Heart left ventricle (tissue), 16 donors: Measurements from ENCODE around the gene CBX6. TPM values are rescaled to one million over a fixed set of nuclear protein-coding genes. Genes with fewer than 3 reads are reported as not detected.
A peak's percentile ranks its signal among the peaks of the same experiment; 100 is the strongest.

Experiments used
- ATAC-seq, 4 donors: fragments of 200-7000 bp; cut with Tn5 transposase; one replicate each; pipeline ENCODE4 v1.9.1; 2020 to 2022; ENCODE audit warnings: moderate library complexity in 4 of 4, mild to moderate bottlenecking in 3 of 4, moderate number of reproducible peaks in 1 of 4
- DNase-seq, 5 donors: peaks; one replicate each; pipeline ENCODE4 v3.0.0-alpha.2; 2020
- H3K27ac ChIP-seq, 12 donors: fragments of 200-600 bp; sonication (generic) in 4 of 12; one replicate each; pipeline versions ENCODE4 v1.5.0 to v1.8.0; 2016 to 2022; ENCODE audit warnings: mild to moderate bottlenecking in 2 of 12
- H3K27me3 ChIP-seq, 9 donors: fragments of 200-600 bp; sonication (generic) in 2 of 9; one replicate each; pipeline versions ENCODE4 v1.5.1 to v1.8.0; 2016 to 2022; ENCODE audit warnings: mild to moderate bottlenecking in 3 of 9
- H3K36me3 ChIP-seq, 9 donors: fragments of 200-600 bp; sonication (generic) in 2 of 9; one replicate each; pipeline versions ENCODE4 v1.5.0 to v1.8.0; 2018 to 2022; ENCODE audit warnings: mild to moderate bottlenecking in 2 of 9
- H3K4me1 ChIP-seq, 12 donors: fragments of 200-600 bp; sonication (generic) in 4 of 12; one replicate each; pipeline versions ENCODE4 v1.5.0 to v1.8.0; 2016 to 2022; ENCODE audit warnings: mild to moderate bottlenecking in 3 of 12
- H3K4me3 ChIP-seq, 12 donors: fragments of 200-600 bp; sonication (generic) in 4 of 12; one replicate each; pipeline versions ENCODE4 v1.5.0 to v1.8.0; 2017 to 2022; ENCODE audit warnings: mild to moderate bottlenecking in 9 of 12, moderate library complexity in 4 of 12
- H3K9me3 ChIP-seq, 12 donors: fragments of 200-600 bp; sonication (generic) in 4 of 12; one replicate each; pipeline versions ENCODE4 v1.5.0 to v1.8.0; 2016 to 2022; ENCODE audit warnings: mild to moderate bottlenecking in 1 of 12
- POLR2A ChIP-seq, 2 donors: fragments of 450-650 bp; IDR thresholded peaks; one replicate each; pipeline ENCODE4 v1.6.1; 2017; ENCODE audit warnings: antibody characterized with exemption in 2 of 2, mild to moderate bottlenecking in 2 of 2, moderate library complexity in 2 of 2
- WGBS, 4 donors: extraction: QIAGEN DNeasy Blood & Tissue Kit in 2 of 4; methylation state at CpG; one replicate each; pipeline versions ENCODE4 v1.1.5 to v1.1.7; 2013 to 2018; 5-methylcytosine and 5-hydroxymethylcytosine counted together
- intact Hi-C, 10 donors: fragments of 100-400 bp; cut with DNase I; formaldehyde crosslinking; loops; one replicate each; pipeline versions ENCODE4 v1.11.1 to v1.14.2; 2022
- polyA plus RNA-seq, 2 donors: library from polyadenylated mRNA; stranded (reverse); fragments of 200-250 nt; gene quantifications; one replicate each; pipeline ENCODE4 v1.2.3, GENCODE V29; 2013
- total RNA-seq, 9 donors: library from RNA; depleted of rRNA in 2 of 9; stranded (reverse); fragments of >200 nt in 2 of 9; fragmentation: NEBNext Ultra II Directional in 3 of 9; extraction: Animal tissue kit (Norgen Biotek cat#: 25700) in 3 of 9; gene quantifications; one replicate each; pipeline versions ENCODE4 v1.1.0 to v1.2.4, GENCODE V29; 2016 to 2023
- TF ChIP-seq, protein P1 (sequence below), 12 donors: fragments of 200-600 bp; sonication (generic) in 4 of 12; IDR thresholded peaks; one replicate each; pipeline versions ENCODE4 v1.5.0 to v1.8.0; 2018 to 2022; ENCODE audit warnings: antibody characterized with exemption in 12 of 12, mild to moderate bottlenecking in 5 of 12
- donor health status: ischemic (EF 13 %, LVEDD 7.1; RV severe dilation, severe dysfunction).
- donor health status: healthy with polysubstance abuse.
- donor health status: DM: no; HTN: yes; CAD: no.
- donor health status: DM: no; HTN: no; CAD: no.
- donor health status: ischemic (EF 25% LVEDD 6.9; RV normal size, moderate dysfunction).
- donor health status: ischemic (EF 25% LVEDD 5.7; RV mildly dilated, moderate dysfunction).
- donor health status: healthy.
- donor health status: DM: yes; HTN: yes; CAD: no.
- donor health status: ischemic (EF 35%, LVEDD 5.7; RV mildly dilated, moderate dysfunction).
- donor health status: nonischemic (EF 11% LVEDD 7.7; RV severe dilation, severe dysfunction).
- donor health status: DM: yes; HTN: yes; CAD: no.
- donor health status: PGD.
- donor health status: ischemic (EF 29% LVEDD 5.4; RV normal size, mild dysfunction).
- donor health status: nonischemic (EF 23%, LVEDD 6.1; RV moderate dilation, normal function).

CBX6 gene
- total and polyA plus RNA-seq, 11 donors = 21.1 to 59.0 (median 43.7) TPM

DNA sequence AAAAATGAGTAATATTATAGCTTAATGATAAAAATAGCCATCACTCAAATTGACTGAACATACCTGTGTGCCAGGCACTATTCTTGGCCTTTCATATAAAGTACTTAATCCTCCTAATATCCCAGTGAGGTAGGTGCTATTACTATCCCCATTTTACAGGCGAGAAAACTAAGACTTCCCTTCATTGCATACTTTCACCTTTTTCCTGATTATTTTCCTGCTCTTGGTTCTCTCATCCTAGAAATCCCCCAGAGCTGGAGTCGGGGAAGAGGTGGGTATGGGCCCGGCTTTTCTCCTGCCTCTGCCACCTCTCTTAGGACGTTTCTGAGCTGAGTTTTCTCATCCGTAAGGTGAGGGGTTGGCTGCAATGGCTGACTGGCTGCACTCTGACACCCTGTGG is 30.4 kb downstream of the CBX6 start:
- no peak overlapping the region for H3K27ac ChIP-seq
- intact Hi-C loops = loop anchor here in 7 of 10 donors (2.0 to 10.0 kb wide), 6 partner anchors 39 to 77 kb away; partner anchors contain the start of gene DNAL4 (in 1 of the 7)
- H3K9me3 ChIP-seq = no peaks in the 10 kb centered on the region
- H3K4me3 ChIP-seq = no peak overlapping the region
- H3K4me1 ChIP-seq = peaks cover 0 to 27% (median 9%) of the 10 kb centered on the region in 12 donors
- WGBS, 4 donors = 85 to 93% (median 87%) methylated on average over 5 of the region's 5 CpGs
- H3K27me3 ChIP-seq = peaks cover 0 to 45% (median 2%) of the 10 kb centered on the region in 9 donors
- H3K36me3 ChIP-seq = no peaks in the 10 kb centered on the region
- DNase-seq (no peak), ATAC-seq (no peak)
- TF ChIP-seq, protein P1, sequence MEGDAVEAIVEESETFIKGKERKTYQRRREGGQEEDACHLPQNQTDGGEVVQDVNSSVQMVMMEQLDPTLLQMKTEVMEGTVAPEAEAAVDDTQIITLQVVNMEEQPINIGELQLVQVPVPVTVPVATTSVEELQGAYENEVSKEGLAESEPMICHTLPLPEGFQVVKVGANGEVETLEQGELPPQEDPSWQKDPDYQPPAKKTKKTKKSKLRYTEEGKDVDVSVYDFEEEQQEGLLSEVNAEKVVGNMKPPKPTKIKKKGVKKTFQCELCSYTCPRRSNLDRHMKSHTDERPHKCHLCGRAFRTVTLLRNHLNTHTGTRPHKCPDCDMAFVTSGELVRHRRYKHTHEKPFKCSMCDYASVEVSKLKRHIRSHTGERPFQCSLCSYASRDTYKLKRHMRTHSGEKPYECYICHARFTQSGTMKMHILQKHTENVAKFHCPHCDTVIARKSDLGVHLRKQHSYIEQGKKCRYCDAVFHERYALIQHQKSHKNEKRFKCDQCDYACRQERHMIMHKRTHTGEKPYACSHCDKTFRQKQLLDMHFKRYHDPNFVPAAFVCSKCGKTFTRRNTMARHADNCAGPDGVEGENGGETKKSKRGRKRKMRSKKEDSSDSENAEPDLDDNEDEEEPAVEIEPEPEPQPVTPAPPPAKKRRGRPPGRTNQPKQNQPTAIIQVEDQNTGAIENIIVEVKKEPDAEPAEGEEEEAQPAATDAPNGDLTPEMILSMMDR (IDR thresholded peaks at IDR 0.05) = no peak
- no peak for TF ChIP-seq POLR2A (IDR thresholded peaks at IDR 0.05)

DNA sequence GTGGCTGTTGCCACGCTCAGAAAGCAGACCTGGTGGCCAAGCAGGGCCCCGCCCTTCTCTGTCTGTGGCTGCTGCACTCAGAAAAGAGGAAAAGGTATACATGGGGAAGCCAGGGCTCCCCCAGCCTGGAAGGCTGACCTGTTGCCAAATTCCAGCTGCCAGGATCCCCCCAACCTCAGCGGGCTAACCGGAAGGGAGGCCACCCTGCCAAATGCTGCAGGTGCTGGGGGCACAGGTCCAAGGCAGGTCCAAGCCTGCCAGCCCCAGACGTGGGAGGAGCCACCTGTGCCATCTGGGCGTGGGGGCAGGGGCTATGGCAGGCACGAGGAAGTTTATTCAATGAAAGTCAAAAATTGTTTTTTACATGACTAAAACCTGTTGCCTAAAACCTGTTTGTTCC is 30.8 kb downstream of the CBX6 start:
- 44 to 51% (median 48%) methylated on average over 7 of the region's 7 CpGs for WGBS, 4 donors
- no peak for ATAC-seq
- peak in 1 of 5 donors; percentile 59 for DNase-seq
- no peak for TF ChIP-seq POLR2A (IDR thresholded peaks at IDR 0.05)
- TF ChIP-seq, protein P1 (IDR thresholded peaks at IDR 0.05) = no peak
- Histone ChIP-seq H3K4me1 (peaks cover 0 to 27% (median 9%) of the 10 kb centered on the region in 12 donors), H3K36me3 (no peaks in the 10 kb centered on the region), H3K27ac (no peak overlapping the region), H3K27me3 (peaks cover 0 to 45% (median 2%) of the 10 kb centered on the region in 9 donors), H3K4me3 (no peak overlapping the region), H3K9me3 (no peaks in the 10 kb centered on the region)
- intact Hi-C loops = loop anchor here in 6 of 10 donors (5.0 to 10.0 kb wide), 5 partner anchors 39 to 76 kb away; partner anchors contain the start of gene DNAL4 (in 1 of the 6)

DNA sequence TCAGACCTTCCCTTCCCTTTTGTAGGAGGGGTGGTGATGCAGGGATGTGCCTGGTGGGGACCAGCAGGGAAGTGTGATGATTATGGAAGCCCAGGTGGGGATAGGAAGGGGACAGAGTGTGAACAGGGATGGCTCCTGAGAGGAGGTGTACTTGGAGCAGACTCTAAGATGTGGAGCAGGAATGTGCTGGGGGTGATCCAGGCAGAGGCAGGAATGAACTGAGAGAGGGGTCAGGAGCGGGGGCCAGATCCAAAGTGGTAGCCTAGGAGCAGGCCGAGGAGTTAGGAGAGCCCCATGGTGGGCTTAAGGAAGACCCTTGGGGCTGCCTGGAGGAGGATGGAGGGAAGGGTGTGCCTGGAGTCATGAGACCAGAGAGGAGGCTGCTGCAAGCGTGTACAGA is 31.9 kb downstream of the CBX6 start:
- Histone ChIP-seq H3K27me3 (peaks cover 0 to 38% (median 2%) of the 10 kb centered on the region in 9 donors), H3K4me1 (peaks cover 0 to 27% (median 9%) of the 10 kb centered on the region in 12 donors), H3K36me3 (no peaks in the 10 kb centered on the region), H3K27ac (no peak overlapping the region), H3K4me3 (no peak overlapping the region), H3K9me3 (no peaks in the 10 kb centered on the region)
- ATAC-seq (no peak), DNase-seq (no peak)
- intact Hi-C loops = loop anchor here in 6 of 10 donors (5.0 to 10.0 kb wide), 5 partner anchors 38 to 75 kb away; partner anchors contain the start of gene DNAL4 (in 1 of the 6)
- 78 to 91% (median 84%) methylated on average over 3 of the region's 3 CpGs for WGBS, 4 donors
- TF ChIP-seq, protein P1 (IDR thresholded peaks at IDR 0.05) = no peak
- no peak for TF ChIP-seq POLR2A (IDR thresholded peaks at IDR 0.05)

DNA sequence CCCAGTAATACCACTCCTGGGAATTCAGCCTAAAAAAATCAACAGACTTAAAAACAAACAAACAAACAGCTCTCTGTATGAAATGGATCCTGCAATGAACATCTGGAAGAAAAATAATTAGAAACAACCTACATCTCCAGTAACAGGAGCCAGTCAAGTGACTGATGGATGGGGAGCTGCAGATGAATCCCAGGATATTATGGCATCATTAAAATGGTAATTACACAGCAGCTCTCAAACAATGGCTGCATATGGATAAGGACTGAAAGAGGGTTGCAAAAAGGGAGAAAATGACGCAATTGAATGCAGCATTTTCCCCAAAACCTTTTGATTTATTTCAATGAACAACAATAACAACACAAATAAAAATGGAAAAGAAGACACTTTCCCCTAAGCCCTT is 32.3 kb downstream of the CBX6 start:
- intact Hi-C loops = loop anchor here in 6 of 10 donors (5.0 to 10.0 kb wide), 5 partner anchors 37 to 75 kb away; partner anchors contain the start of gene DNAL4 (in 1 of the 6)
- ATAC-seq = no peak

More for the DNA sequence above, 32.3 kb downstream of the CBX6 start:
- Histone ChIP-seq H3K27ac (no peak overlapping the region), H3K4me1 (peaks cover 0 to 27% (median 9%) of the 10 kb centered on the region in 12 donors), H3K36me3 (no peaks in the 10 kb centered on the region), H3K27me3 (peaks cover 0 to 34% (median 2%) of the 10 kb centered on the region in 9 donors), H3K4me3 (no peak overlapping the region), H3K9me3 (no peaks in the 10 kb centered on the region)
- no peak for DNase-seq
- TF ChIP-seq, protein P1 (IDR thresholded peaks at IDR 0.05) = no peak
- no peak for TF ChIP-seq POLR2A (IDR thresholded peaks at IDR 0.05)
- WGBS, 4 donors = 92 to 100% (median 99%) methylated on average over 1 of the region's 1 CpG
